ENCODE data around the gene SKIC2.
"Not testable (repeated sequence)": the region's sequence is repeated elsewhere in the genome, so short reads cannot be mapped to it uniquely, and the experiment has no call there.

SKIC2 gene

GRCh38 chr6:31980195-31980876 is 21.4 kb downstream of the SKIC2 start:
- H2AK5ac ChIP-seq (ENCODE audit: low read length, severe bottlenecking); H3K27me3 ChIP-seq (ENCODE audit: control insufficient read depth in 1 of 2, insufficient read depth in 1 of 2, low read length in 2 of 2); H3K4me3 ChIP-seq (ENCODE audit: insufficient read depth in 1 of 2, low read depth in 1 of 2, low read length in 2 of 2); H3K4me2 ChIP-seq (ENCODE audit: low read length, poor library complexity, severe bottlenecking); H2AFZ ChIP-seq (ENCODE audit: low read depth, low read length); H2BK5ac ChIP-seq (ENCODE audit: low read depth, low read length, poor library complexity, severe bottlenecking); H3K4me1 ChIP-seq (ENCODE audit: control insufficient read depth, insufficient read depth, low read depth, low read length); H3K9ac ChIP-seq (ENCODE audit: low read length); H4K91ac ChIP-seq (ENCODE audit: low read length); H3K9me3 ChIP-seq (ENCODE audit: control insufficient read depth, low read length); H4K8ac ChIP-seq (ENCODE audit: low read length); H3K14ac ChIP-seq (ENCODE audit: low read length in 2 of 2); H3K79me1 ChIP-seq (replicated peaks; ENCODE audit: low read length, poor library complexity, severe bottlenecking); H2BK15ac ChIP-seq (ENCODE audit: low read depth, poor library complexity, severe bottlenecking); H3K27ac ChIP-seq (ENCODE audit: low read length, poor library complexity, severe bottlenecking); DNase-seq; H2BK12ac ChIP-seq (ENCODE audit: low read length in 2 of 2); H3K23ac ChIP-seq (ENCODE audit: low read length in 2 of 2); H3K4ac ChIP-seq (ENCODE audit: low read depth in 1 of 2, low read length in 2 of 2); H3K18ac ChIP-seq (ENCODE audit: low read depth in 1 of 2, low read length in 2 of 2); H2BK120ac ChIP-seq (ENCODE audit: low read depth, low read length): not testable (repeated sequence)
- H3K36me3 ChIP-seq (ENCODE audit: control insufficient read depth in 1 of 2, insufficient read depth in 2 of 2, low read depth in 1 of 2, low read length in 2 of 2): peaks cover 15 to 19% of the 10 kb centered on the region in 2 experiments
- WGBS: 83% methylated on average over 4 of the region's 13 CpGs

- not testable (repeated sequence) for H3K14ac ChIP-seq (ENCODE audit: low read length in 2 of 2); H2AK5ac ChIP-seq (ENCODE audit: low read length, severe bottlenecking); H3K27me3 ChIP-seq (ENCODE audit: control insufficient read depth in 1 of 2, insufficient read depth in 1 of 2, low read length in 2 of 2); H3K23ac ChIP-seq (ENCODE audit: low read length in 2 of 2); H3K9me3 ChIP-seq (ENCODE audit: control insufficient read depth, low read length); H4K8ac ChIP-seq (ENCODE audit: low read length); H3K79me1 ChIP-seq (replicated peaks; ENCODE audit: low read length, poor library complexity, severe bottlenecking); H2BK120ac ChIP-seq (ENCODE audit: low read depth, low read length); H3K9ac ChIP-seq (ENCODE audit: low read length); H3K4me3 ChIP-seq (ENCODE audit: insufficient read depth in 1 of 2, low read depth in 1 of 2, low read length in 2 of 2); H2BK15ac ChIP-seq (ENCODE audit: low read depth, poor library complexity, severe bottlenecking); H3K4ac ChIP-seq (ENCODE audit: low read depth in 1 of 2, low read length in 2 of 2); H2BK12ac ChIP-seq (ENCODE audit: low read length in 2 of 2); H2AFZ ChIP-seq (ENCODE audit: low read depth, low read length); H3K27ac ChIP-seq (ENCODE audit: low read length, poor library complexity, severe bottlenecking); H4K91ac ChIP-seq (ENCODE audit: low read length); H2BK5ac ChIP-seq (ENCODE audit: low read depth, low read length, poor library complexity, severe bottlenecking); H3K18ac ChIP-seq (ENCODE audit: low read depth in 1 of 2, low read length in 2 of 2); H3K4me1 ChIP-seq (ENCODE audit: control insufficient read depth, insufficient read depth, low read depth, low read length); H3K4me2 ChIP-seq (ENCODE audit: low read length, poor library complexity, severe bottlenecking); DNase-seq
- H3K36me3 ChIP-seq (ENCODE audit: control insufficient read depth in 1 of 2, insufficient read depth in 2 of 2, low read depth in 1 of 2, low read length in 2 of 2): peaks cover 15 to 19% of the 10 kb centered on the region in 2 experiments
- WGBS: no CpG with 5 or more reads among the region's 5 CpGs
These were observed 22.0 kb downstream of the SKIC2 start for GRCh38 chr6:31980998-31981397.

- not testable (repeated sequence) for H3K23ac ChIP-seq (ENCODE audit: low read length in 2 of 2); H3K4me3 ChIP-seq (ENCODE audit: insufficient read depth in 1 of 2, low read depth in 1 of 2, low read length in 2 of 2)
- WGBS: no CpG with 5 or more reads among the region's 7 CpGs
These were observed 22.8 kb downstream of the SKIC2 start, which contains the start of gene C4A for GRCh38 chr6:31981744-31982143. Gene C4A, plus strand, starts transcription at chr6:31982057. Its CDS starts 51 bp downstream, at chr6:31982108.

GRCh38 chr6:31989363-31989762 is 30.4 kb downstream of the SKIC2 start:
- not testable (repeated sequence) for H3K36me3 ChIP-seq (ENCODE audit: control insufficient read depth in 1 of 2, insufficient read depth in 2 of 2, low read depth in 1 of 2, low read length in 2 of 2); H3K79me1 ChIP-seq (replicated peaks; ENCODE audit: low read length, poor library complexity, severe bottlenecking); H3K4ac ChIP-seq (ENCODE audit: low read depth in 1 of 2, low read length in 2 of 2); H3K14ac ChIP-seq (ENCODE audit: low read length in 2 of 2); H3K27me3 ChIP-seq (ENCODE audit: control insufficient read depth in 1 of 2, insufficient read depth in 1 of 2, low read length in 2 of 2); H2AFZ ChIP-seq (ENCODE audit: low read depth, low read length); H4K8ac ChIP-seq (ENCODE audit: low read length); H2BK120ac ChIP-seq (ENCODE audit: low read depth, low read length); H2AK5ac ChIP-seq (ENCODE audit: low read length, severe bottlenecking); H2BK15ac ChIP-seq (ENCODE audit: low read depth, poor library complexity, severe bottlenecking); H4K91ac ChIP-seq (ENCODE audit: low read length); H2BK12ac ChIP-seq (ENCODE audit: low read length in 2 of 2); H3K18ac ChIP-seq (ENCODE audit: low read depth in 1 of 2, low read length in 2 of 2); H2BK5ac ChIP-seq (ENCODE audit: low read depth, low read length, poor library complexity, severe bottlenecking); H3K4me3 ChIP-seq (ENCODE audit: insufficient read depth in 1 of 2, low read depth in 1 of 2, low read length in 2 of 2); H3K9ac ChIP-seq (ENCODE audit: low read length); H3K4me1 ChIP-seq (ENCODE audit: control insufficient read depth, insufficient read depth, low read depth, low read length); DNase-seq; H3K27ac ChIP-seq (ENCODE audit: low read length, poor library complexity, severe bottlenecking); H3K4me2 ChIP-seq (ENCODE audit: low read length, poor library complexity, severe bottlenecking); H3K23ac ChIP-seq (ENCODE audit: low read length in 2 of 2); H3K9me3 ChIP-seq (ENCODE audit: control insufficient read depth, low read length)
- no CpG with 5 or more reads among the region's 10 CpGs for WGBS

More at GRCh38 chr6:31981744-31982143, 22.8 kb downstream of the SKIC2 start, which contains the start of gene C4A:
- H3K27me3 ChIP-seq (ENCODE audit: control insufficient read depth in 1 of 2, insufficient read depth in 1 of 2, low read length in 2 of 2); H2BK15ac ChIP-seq (ENCODE audit: low read depth, poor library complexity, severe bottlenecking); H3K4me1 ChIP-seq (ENCODE audit: control insufficient read depth, insufficient read depth, low read depth, low read length); H3K9ac ChIP-seq (ENCODE audit: low read length); H2AK5ac ChIP-seq (ENCODE audit: low read length, severe bottlenecking); H3K4ac ChIP-seq (ENCODE audit: low read depth in 1 of 2, low read length in 2 of 2); H3K4me2 ChIP-seq (ENCODE audit: low read length, poor library complexity, severe bottlenecking); H2BK12ac ChIP-seq (ENCODE audit: low read length in 2 of 2); H3K79me1 ChIP-seq (replicated peaks; ENCODE audit: low read length, poor library complexity, severe bottlenecking); H2AFZ ChIP-seq (ENCODE audit: low read depth, low read length); H3K14ac ChIP-seq (ENCODE audit: low read length in 2 of 2); H2BK5ac ChIP-seq (ENCODE audit: low read depth, low read length, poor library complexity, severe bottlenecking); DNase-seq; H2BK120ac ChIP-seq (ENCODE audit: low read depth, low read length); H3K18ac ChIP-seq (ENCODE audit: low read depth in 1 of 2, low read length in 2 of 2); H3K27ac ChIP-seq (ENCODE audit: low read length, poor library complexity, severe bottlenecking); H4K91ac ChIP-seq (ENCODE audit: low read length); H4K8ac ChIP-seq (ENCODE audit: low read length); H3K9me3 ChIP-seq (ENCODE audit: control insufficient read depth, low read length): not testable (repeated sequence)
- peaks cover 15 to 16% of the 10 kb centered on the region in 2 experiments for H3K36me3 ChIP-seq (ENCODE audit: control insufficient read depth in 1 of 2, insufficient read depth in 2 of 2, low read depth in 1 of 2, low read length in 2 of 2)
